GM21528 (cell line): ENCODE measurements around the gene PARVB.

Experiments used
- ATAC-seq: cut with Tn5 transposase; IDR thresholded peaks from one replicate; pipeline ENCODE4 v1.9.1; 2021; ENCODE audit warnings: mild to moderate bottlenecking, moderate library complexity; ENCODE audit not compliant: unreplicated experiment, low FRiP score

PARVB gene

GRCh38 chr22:44179196-44179988 lies 155.3 kb downstream of the PARVB start:
- ATAC-seq, result no peak

- ATAC-seq, result no peak
Observed at GRCh38 chr22:44179989-44180705, 156.0 kb downstream of the PARVB start.

GRCh38 chr22:44180706-44181032 lies 156.6 kb downstream of the PARVB start, which contains the start of gene PARVG:
Gene PARVG (plus strand): TSS chr22:44180925. CDS start chr22:44183330, 2,405 bp downstream.
- ATAC-seq, result no peak

- ATAC-seq, result no peak
Observed at GRCh38 chr22:44181033-44181911, 157.2 kb downstream of the PARVB start.

- no peak for ATAC-seq
Observed at GRCh38 chr22:44181912-44182587, 157.9 kb downstream of the PARVB start.

- no peak for ATAC-seq
Observed at GRCh38 chr22:44182588-44183286, 158.6 kb downstream of the PARVB start.

- ATAC-seq, result no peak
Observed at GRCh38 chr22:44183287-44183588, 159.1 kb downstream of the PARVB start.

GRCh38 chr22:44184006-44184405 lies 159.9 kb downstream of the PARVB start:
- ATAC-seq, result no peak

- no peak for ATAC-seq
Observed at GRCh38 chr22:44185237-44186120, 161.4 kb downstream of the PARVB start.

- ATAC-seq, result no peak
Observed at GRCh38 chr22:44186121-44186510, 162.0 kb downstream of the PARVB start.

GRCh38 chr22:44186737-44187136 lies 162.6 kb downstream of the PARVB start:
- ATAC-seq, result no peak

GRCh38 chr22:44187652-44188230 lies 163.6 kb downstream of the PARVB start:
- no peak for ATAC-seq

GRCh38 chr22:44188316-44188715 lies 164.2 kb downstream of the PARVB start:
- ATAC-seq, result no peak

- no peak for ATAC-seq
Observed at GRCh38 chr22:44188986-44189630, 165.0 kb downstream of the PARVB start.

GRCh38 chr22:44190381-44190976 lies 166.4 kb downstream of the PARVB start:
- no peak for ATAC-seq

- no peak for ATAC-seq
Observed at GRCh38 chr22:44191036-44191454, 166.9 kb downstream of the PARVB start.

GRCh38 chr22:44192098-44192815 lies 168.2 kb downstream of the PARVB start:
- ATAC-seq, result no peak
